Measurements from ENCODE around the gene MROH9.
A peak's percentile ranks its signal among the peaks of the same experiment; 100 is the strongest.

Gene MROH9

GRCh38 chr1:170935231-170935630 is at the start of gene MROH9:
Gene MROH9, plus strand, starts transcription at chr1:170935534. Its CDS starts 10,023 bp downstream, at chr1:170945557.
- DNase-seq (ENCODE audit: low read depth), result no peak
- H3K4me3 ChIP-seq (ENCODE audit: control insufficient read depth, low read depth, low read length), result no peak within 1 kb of the TSS
- TF ChIP-seq, protein P1, sequence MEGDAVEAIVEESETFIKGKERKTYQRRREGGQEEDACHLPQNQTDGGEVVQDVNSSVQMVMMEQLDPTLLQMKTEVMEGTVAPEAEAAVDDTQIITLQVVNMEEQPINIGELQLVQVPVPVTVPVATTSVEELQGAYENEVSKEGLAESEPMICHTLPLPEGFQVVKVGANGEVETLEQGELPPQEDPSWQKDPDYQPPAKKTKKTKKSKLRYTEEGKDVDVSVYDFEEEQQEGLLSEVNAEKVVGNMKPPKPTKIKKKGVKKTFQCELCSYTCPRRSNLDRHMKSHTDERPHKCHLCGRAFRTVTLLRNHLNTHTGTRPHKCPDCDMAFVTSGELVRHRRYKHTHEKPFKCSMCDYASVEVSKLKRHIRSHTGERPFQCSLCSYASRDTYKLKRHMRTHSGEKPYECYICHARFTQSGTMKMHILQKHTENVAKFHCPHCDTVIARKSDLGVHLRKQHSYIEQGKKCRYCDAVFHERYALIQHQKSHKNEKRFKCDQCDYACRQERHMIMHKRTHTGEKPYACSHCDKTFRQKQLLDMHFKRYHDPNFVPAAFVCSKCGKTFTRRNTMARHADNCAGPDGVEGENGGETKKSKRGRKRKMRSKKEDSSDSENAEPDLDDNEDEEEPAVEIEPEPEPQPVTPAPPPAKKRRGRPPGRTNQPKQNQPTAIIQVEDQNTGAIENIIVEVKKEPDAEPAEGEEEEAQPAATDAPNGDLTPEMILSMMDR (IDR thresholded peaks at IDR 0.05; ENCODE audit: control insufficient read depth, insufficient read depth, low read depth, low read length, missing control alignments), result no peak

GRCh38 chr1:170885551-170885950 is 49.8 kb upstream of the MROH9 start:
- TF ChIP-seq, protein P1 (IDR thresholded peaks at IDR 0.05; ENCODE audit: control insufficient read depth, insufficient read depth, low read depth, low read length, missing control alignments), result no peak
- H3K4me3 ChIP-seq (ENCODE audit: control insufficient read depth, low read depth, low read length), result no peak overlapping the region
- no peak for DNase-seq (ENCODE audit: low read depth)

- no peak for DNase-seq (ENCODE audit: low read depth)
- no peak overlapping the region for H3K4me3 ChIP-seq (ENCODE audit: control insufficient read depth, low read depth, low read length)
- TF ChIP-seq, protein P1 (IDR thresholded peaks at IDR 0.05; ENCODE audit: control insufficient read depth, insufficient read depth, low read depth, low read length, missing control alignments), result no peak
Measured at GRCh38 chr1:170886460-170886859, 48.9 kb upstream of the MROH9 start.

DNA sequence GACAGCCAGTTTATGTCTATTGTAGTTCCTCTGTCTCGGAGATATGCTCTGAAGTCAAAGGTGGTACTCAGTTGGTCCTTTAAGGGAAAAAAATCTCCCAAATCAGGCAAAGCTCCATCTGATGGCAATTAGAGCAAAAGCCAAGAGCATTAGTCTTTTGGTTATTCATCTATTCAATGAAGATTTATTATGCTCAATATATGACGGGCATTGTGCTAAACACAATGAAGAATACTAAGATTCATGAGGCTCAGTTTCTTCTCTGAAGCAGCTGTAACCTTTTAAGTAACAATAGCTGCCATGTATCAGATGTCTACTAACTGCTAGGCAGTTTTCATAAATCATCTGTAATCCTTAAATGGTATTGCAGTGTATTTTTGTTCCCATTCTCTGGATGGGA is 47.6 kb upstream of the MROH9 start:
- TF ChIP-seq, protein P1 (IDR thresholded peaks at IDR 0.05; ENCODE audit: control insufficient read depth, insufficient read depth, low read depth, low read length, missing control alignments), result no peak
- no peak for DNase-seq (ENCODE audit: low read depth)
- H3K4me3 ChIP-seq (ENCODE audit: control insufficient read depth, low read depth, low read length), result no peak overlapping the region

DNA sequence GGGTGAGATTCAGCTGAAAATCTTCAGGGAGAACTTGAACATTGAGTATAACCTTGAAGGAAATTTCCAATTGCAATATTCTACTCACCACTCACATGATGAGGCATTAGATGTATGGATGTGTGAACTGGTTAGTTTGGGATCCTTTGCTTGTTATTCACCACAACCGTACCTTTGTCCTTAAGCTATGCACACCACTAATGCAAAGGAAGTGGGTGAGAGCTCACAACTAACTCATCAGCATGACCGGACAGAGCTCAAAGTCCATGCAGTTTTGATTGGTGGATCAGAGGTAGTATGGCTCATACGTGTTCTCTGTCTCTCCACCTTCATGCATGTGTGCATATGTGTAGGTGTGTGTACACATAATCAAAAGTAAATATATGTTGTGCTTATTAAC is 43.5 kb upstream of the MROH9 start:
- TF ChIP-seq, protein P1 (IDR thresholded peaks at IDR 0.05; ENCODE audit: control insufficient read depth, insufficient read depth, low read depth, low read length, missing control alignments), result no peak

GRCh38 chr1:170893655-170894297 is 41.6 kb upstream of the MROH9 start:
- DNase-seq (ENCODE audit: low read depth), result peak; percentile 61

More for the DNA sequence above, 43.5 kb upstream of the MROH9 start:
- DNase-seq (ENCODE audit: low read depth), result no peak
- no peak overlapping the region for H3K4me3 ChIP-seq (ENCODE audit: control insufficient read depth, low read depth, low read length)

More at GRCh38 chr1:170893655-170894297, 41.6 kb upstream of the MROH9 start:
- H3K4me3 ChIP-seq (ENCODE audit: control insufficient read depth, low read depth, low read length), result no peak overlapping the region
- TF ChIP-seq, protein P1 (IDR thresholded peaks at IDR 0.05; ENCODE audit: control insufficient read depth, insufficient read depth, low read depth, low read length, missing control alignments), result no peak
